Astrocyte of the cerebellum (primary cell): ENCODE measurements around the gene F3.
"Not testable (repeated sequence)": the region's sequence is repeated elsewhere in the genome, so short reads cannot be mapped to it uniquely, and the experiment has no call there.

Source experiments
- DNase-seq: peaks from one replicate; pipeline ENCODE4 v3.0.0-alpha.2; 2011; ENCODE audit warnings: low read depth
- H3K4me3 ChIP-seq: 2 replicates; pipeline ENCODE4 v1.5.1; 2011; ENCODE audit warnings: mild to moderate bottlenecking, low read depth, low read length, moderate library complexity
- in situ Hi-C: cut with HindIII; loops from 2 replicates; pipeline ENCODE4 v1.10.0; 2017; ENCODE audit warnings: low sequenced_read_pairs
- TF ChIP-seq, protein P1 (sequence below): IDR thresholded peaks from 2 replicates; pipeline ENCODE4 v1.5.1; 2012; ENCODE audit warnings: low read length, low read depth, moderate library complexity, mild to moderate bottlenecking; ENCODE audit errors: missing control alignments

F3 gene

GRCh38 chr1:94578856-94579255 is 37.3 kb upstream of the F3 start:
- no peak for DNase-seq
- TF ChIP-seq, protein P1, sequence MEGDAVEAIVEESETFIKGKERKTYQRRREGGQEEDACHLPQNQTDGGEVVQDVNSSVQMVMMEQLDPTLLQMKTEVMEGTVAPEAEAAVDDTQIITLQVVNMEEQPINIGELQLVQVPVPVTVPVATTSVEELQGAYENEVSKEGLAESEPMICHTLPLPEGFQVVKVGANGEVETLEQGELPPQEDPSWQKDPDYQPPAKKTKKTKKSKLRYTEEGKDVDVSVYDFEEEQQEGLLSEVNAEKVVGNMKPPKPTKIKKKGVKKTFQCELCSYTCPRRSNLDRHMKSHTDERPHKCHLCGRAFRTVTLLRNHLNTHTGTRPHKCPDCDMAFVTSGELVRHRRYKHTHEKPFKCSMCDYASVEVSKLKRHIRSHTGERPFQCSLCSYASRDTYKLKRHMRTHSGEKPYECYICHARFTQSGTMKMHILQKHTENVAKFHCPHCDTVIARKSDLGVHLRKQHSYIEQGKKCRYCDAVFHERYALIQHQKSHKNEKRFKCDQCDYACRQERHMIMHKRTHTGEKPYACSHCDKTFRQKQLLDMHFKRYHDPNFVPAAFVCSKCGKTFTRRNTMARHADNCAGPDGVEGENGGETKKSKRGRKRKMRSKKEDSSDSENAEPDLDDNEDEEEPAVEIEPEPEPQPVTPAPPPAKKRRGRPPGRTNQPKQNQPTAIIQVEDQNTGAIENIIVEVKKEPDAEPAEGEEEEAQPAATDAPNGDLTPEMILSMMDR, result no peak
- in situ Hi-C loops, result no loop called here
- H3K4me3 ChIP-seq, result no peak overlapping the region

DNA sequence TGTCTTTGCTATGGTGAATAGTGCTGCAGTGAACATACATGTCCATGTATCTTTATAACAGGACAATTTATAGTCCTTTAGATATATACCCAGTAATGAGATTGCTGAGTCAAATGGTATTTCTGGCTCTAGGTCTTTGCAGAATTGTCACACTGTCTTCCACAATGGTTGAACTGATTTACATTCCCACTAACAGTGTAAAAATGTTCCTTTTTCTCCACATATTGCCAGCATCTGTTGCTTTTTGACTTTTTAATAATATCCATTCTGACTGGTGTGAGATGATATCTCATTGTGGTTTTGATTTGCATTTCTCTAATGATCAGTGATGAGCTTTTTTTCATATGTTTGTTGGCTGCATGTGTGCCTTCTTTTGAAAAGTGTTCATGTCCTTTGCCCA is 32.4 kb upstream of the F3 start:
- H3K4me3 ChIP-seq, DNase-seq, in situ Hi-C loops: not testable (repeated sequence)

- no peak for DNase-seq
- TF ChIP-seq, protein P1, result no peak
- in situ Hi-C loops, result no loop called here
- no peak overlapping the region for H3K4me3 ChIP-seq
Measured at GRCh38 chr1:94572780-94573179, 31.2 kb upstream of the F3 start.

GRCh38 chr1:94570965-94571364 is 29.4 kb upstream of the F3 start:
- DNase-seq, in situ Hi-C loops, H3K4me3 ChIP-seq: not testable (repeated sequence)

GRCh38 chr1:94568806-94569205 is 27.2 kb upstream of the F3 start:
- in situ Hi-C loops, H3K4me3 ChIP-seq, DNase-seq: not testable (repeated sequence)

- not testable (repeated sequence) for H3K4me3 ChIP-seq, DNase-seq
Measured at GRCh38 chr1:94567975-94568607, 26.5 kb upstream of the F3 start.

DNA sequence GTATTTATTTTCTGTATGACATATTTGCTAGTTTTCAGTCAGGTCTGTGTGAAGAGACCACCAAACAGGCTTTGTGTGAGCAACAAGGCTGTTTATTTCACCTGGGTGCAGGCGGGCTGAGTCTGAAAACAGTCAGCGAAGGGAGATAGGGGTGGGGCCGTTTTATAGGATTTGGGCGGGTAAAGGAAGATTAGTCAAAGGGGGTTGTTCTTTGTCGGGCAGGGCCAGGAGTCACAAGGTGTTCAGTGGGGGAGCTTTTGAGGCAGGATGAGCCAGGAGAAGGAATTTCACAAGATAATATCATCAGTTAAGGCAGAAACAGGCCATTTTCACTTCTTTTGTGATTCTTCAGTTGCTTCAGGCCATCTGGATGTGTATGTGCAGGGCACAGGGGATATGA is 24.9 kb upstream of the F3 start:
- H3K4me3 ChIP-seq, DNase-seq, in situ Hi-C loops: not testable (repeated sequence)

More at GRCh38 chr1:94567975-94568607, 26.5 kb upstream of the F3 start:
- in situ Hi-C loops, result not testable (repeated sequence)

DNA sequence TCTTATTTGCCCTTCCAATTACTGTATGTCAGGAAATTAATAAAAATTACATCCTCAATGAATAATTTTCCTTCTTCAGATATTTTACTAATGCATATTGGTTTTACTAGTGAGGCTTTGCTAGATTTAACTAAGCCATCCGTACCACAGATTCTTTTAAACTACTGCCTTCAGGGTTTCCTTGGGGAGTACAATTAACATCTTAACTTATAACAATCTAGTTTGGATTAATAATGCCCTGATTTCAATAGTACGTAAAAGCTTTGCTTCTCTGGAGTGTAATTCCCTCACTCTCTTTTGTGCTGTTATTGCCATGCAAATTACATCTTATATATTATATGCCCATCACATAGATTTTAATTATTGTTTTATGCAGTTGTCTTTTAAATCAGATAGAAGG is 24.3 kb upstream of the F3 start:
- no peak for DNase-seq
- no peak overlapping the region for H3K4me3 ChIP-seq
- in situ Hi-C loops, result no loop called here
- TF ChIP-seq, protein P1, result no peak

GRCh38 chr1:94562519-94563260 is 21.1 kb upstream of the F3 start:
- no peak overlapping the region for H3K4me3 ChIP-seq
- in situ Hi-C loops, result no loop called here
- TF ChIP-seq, protein P1, result no peak
- no peak for DNase-seq
